T1000 (cell line): Measurements from ENCODE around the gene PTPRO.

ENCODE experiments used
- DNase-seq: peaks from one replicate; lab custom pipeline; 2025; ENCODE audit warnings: mixed read lengths; lab: John Stamatoyannopoulos, UW

Gene PTPRO

GRCh38 chr12:15322164-15323061, at the start of gene PTPRO:
TSS of gene PTPRO (plus strand) at chr12:15322508.
- DNase-seq = no peak

GRCh38 chr12:15273896-15274295, 48.4 kb upstream of the PTPRO start:
- DNase-seq = no peak

- no peak for DNase-seq
Measured at GRCh38 chr12:15274561-15274967, 47.7 kb upstream of the PTPRO start.

GRCh38 chr12:15276088-15276698, 46.1 kb upstream of the PTPRO start:
- no peak for DNase-seq

- DNase-seq = peak; percentile 46
Measured at GRCh38 chr12:15278816-15279658, 43.3 kb upstream of the PTPRO start.

- DNase-seq = no peak
Measured at GRCh38 chr12:15280930-15281329, 41.4 kb upstream of the PTPRO start.

GRCh38 chr12:15289192-15289591, 33.1 kb upstream of the PTPRO start:
- no peak for DNase-seq

GRCh38 chr12:15293731-15294130, 28.6 kb upstream of the PTPRO start:
- DNase-seq = no peak

GRCh38 chr12:15299947-15300346, 22.4 kb upstream of the PTPRO start:
- DNase-seq = no peak

GRCh38 chr12:15304296-15304695, 18.0 kb upstream of the PTPRO start:
- DNase-seq = no peak

GRCh38 chr12:15306605-15307004, 15.7 kb upstream of the PTPRO start:
- no peak for DNase-seq

GRCh38 chr12:15307079-15307478, 15.2 kb upstream of the PTPRO start:
- no peak for DNase-seq

- no peak for DNase-seq
Measured at GRCh38 chr12:15318841-15319240, 3.5 kb upstream of the PTPRO start.

GRCh38 chr12:15320881-15321280, 1.4 kb upstream of the PTPRO start:
- DNase-seq = no peak

GRCh38 chr12:15323480-15323879, 1.2 kb downstream of the PTPRO start:
- no peak for DNase-seq

- no peak for DNase-seq
Measured at GRCh38 chr12:15329891-15330290, 7.6 kb downstream of the PTPRO start.

GRCh38 chr12:15334225-15334624, 11.9 kb downstream of the PTPRO start:
- no peak for DNase-seq

- DNase-seq = no peak
Measured at GRCh38 chr12:15335959-15336358, 13.7 kb downstream of the PTPRO start.

GRCh38 chr12:15336768-15337553, 14.7 kb downstream of the PTPRO start:
- DNase-seq = no peak

- no peak for DNase-seq
Measured at GRCh38 chr12:15341371-15341770, 19.1 kb downstream of the PTPRO start.

- no peak for DNase-seq
Measured at GRCh38 chr12:15344561-15344960, 22.3 kb downstream of the PTPRO start.

GRCh38 chr12:15346488-15346887, 24.2 kb downstream of the PTPRO start:
- no peak for DNase-seq
